OCI-LY3 (cell line): ENCODE measurements around the gene UMAD1.

Source experiments
- H2AFZ ChIP-seq: fragments of 200-600, 300-600 bp; shearing (Covaris generic); 2 replicates; pipeline ENCODE4 v1.6.0; 2014; ENCODE audit warnings: antibody characterized with exemption, low read depth, low read length
- H3K27ac ChIP-seq: fragments of 200-600, 300-600 bp; sonication (generic); 2 replicates; pipeline ENCODE4 v1.5.1; 2014; ENCODE audit warnings: mild to moderate bottlenecking, low read length, moderate library complexity, mixed read lengths
- H3K27me3 ChIP-seq: fragments of 200-600, 300-600 bp; sonication (generic); 2 replicates; pipeline ENCODE4 v1.6.1; 2014; ENCODE audit warnings: low read depth, low read length, mixed read lengths
- H3K36me3 ChIP-seq: fragments of 200-600, 300-600 bp; sonication (generic); replicated peaks from 2 replicates; pipeline ENCODE3; 2014; ENCODE audit warnings: low read depth, low read length, mixed read lengths
- H3K4me1 ChIP-seq: fragments of 300-600, 200-600 bp; sonication (generic); 2 replicates; pipeline ENCODE4 v1.6.1; 2014; ENCODE audit warnings: low read length, mixed read lengths
- H3K4me2 ChIP-seq: fragments of 200-600, 300-600 bp; sonication (generic); 2 replicates; pipeline ENCODE4 v1.6.1; 2014; ENCODE audit warnings: low read length, mixed read lengths
- H3K4me3 ChIP-seq: fragments of 300-600, 200-600 bp; sonication (generic); 2 replicates; pipeline ENCODE4 v1.5.1; 2014; ENCODE audit warnings: antibody characterized with exemption, mild to moderate bottlenecking, low read length, moderate library complexity
- H3K79me2 ChIP-seq: fragments of 300-600, 200-600 bp; shearing (Covaris generic); 2 replicates; pipeline ENCODE4 v1.6.1; 2014; ENCODE audit warnings: mild to moderate bottlenecking, low read length, mixed read lengths
- H3K9ac ChIP-seq: fragments of 300-600, 200-600 bp; shearing (Covaris generic); 2 replicates; pipeline ENCODE4 v1.6.0; 2014; ENCODE audit warnings: mild to moderate bottlenecking, low read length, moderate library complexity
- H3K9me3 ChIP-seq: fragments of 200-600, 300-600 bp; shearing (Covaris generic); 2 replicates; pipeline ENCODE4 v1.6.1; 2014; ENCODE audit warnings: low read length, mixed read lengths; ENCODE audit not compliant: insufficient read depth
- H4K20me1 ChIP-seq: fragments of 200-600, 300-600 bp; sonication (generic); 2 replicates; pipeline ENCODE4 v1.6.1; 2016; ENCODE audit warnings: low read length, mixed read lengths; ENCODE audit not compliant: insufficient read depth
- EZH2phosphoT487 ChIP-seq: fragments of 200-600 bp; shearing (Covaris generic); IDR thresholded peaks from 2 replicates; pipeline ENCODE4 v1.6.1; 2018; ENCODE audit warnings: antibody characterized with exemption, mixed run types, low read depth
- TF ChIP-seq, protein P1 (sequence below): fragments of 200-600, 300-600 bp; sonication (generic); IDR thresholded peaks from 2 replicates; pipeline ENCODE4 v1.5.1; 2014; ENCODE audit warnings: antibody characterized with exemption, low read length, low read depth

The UMAD1 gene

DNA sequence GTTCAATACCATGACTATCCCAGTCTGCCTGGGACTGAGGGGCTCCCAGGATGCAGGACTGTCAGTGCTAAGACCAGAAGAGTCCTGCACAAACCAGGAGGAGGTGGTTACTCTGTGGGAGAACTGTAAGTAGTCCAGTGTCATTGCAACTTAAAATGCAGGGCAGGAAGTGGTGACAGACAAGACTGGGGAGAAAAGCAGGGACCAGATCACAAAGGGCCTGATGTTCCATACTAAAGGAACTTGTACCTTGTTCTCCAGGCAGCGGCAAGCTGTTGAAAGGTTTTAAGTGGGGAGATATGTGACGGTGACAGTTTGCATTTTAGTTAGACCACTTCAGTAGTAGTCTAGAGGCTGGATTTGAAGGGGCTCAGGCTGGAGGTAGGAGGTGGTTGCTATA is 262.3 kb downstream of the UMAD1 start:
- no peak for TF ChIP-seq EZH2phosphoT487
- TF ChIP-seq, protein P1, sequence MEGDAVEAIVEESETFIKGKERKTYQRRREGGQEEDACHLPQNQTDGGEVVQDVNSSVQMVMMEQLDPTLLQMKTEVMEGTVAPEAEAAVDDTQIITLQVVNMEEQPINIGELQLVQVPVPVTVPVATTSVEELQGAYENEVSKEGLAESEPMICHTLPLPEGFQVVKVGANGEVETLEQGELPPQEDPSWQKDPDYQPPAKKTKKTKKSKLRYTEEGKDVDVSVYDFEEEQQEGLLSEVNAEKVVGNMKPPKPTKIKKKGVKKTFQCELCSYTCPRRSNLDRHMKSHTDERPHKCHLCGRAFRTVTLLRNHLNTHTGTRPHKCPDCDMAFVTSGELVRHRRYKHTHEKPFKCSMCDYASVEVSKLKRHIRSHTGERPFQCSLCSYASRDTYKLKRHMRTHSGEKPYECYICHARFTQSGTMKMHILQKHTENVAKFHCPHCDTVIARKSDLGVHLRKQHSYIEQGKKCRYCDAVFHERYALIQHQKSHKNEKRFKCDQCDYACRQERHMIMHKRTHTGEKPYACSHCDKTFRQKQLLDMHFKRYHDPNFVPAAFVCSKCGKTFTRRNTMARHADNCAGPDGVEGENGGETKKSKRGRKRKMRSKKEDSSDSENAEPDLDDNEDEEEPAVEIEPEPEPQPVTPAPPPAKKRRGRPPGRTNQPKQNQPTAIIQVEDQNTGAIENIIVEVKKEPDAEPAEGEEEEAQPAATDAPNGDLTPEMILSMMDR = no peak
- H3K9me3 ChIP-seq = no peaks in the 10 kb centered on the region
- no peaks in the 10 kb centered on the region for H4K20me1 ChIP-seq
- no peaks in the 10 kb centered on the region for H3K36me3 ChIP-seq
- H3K4me3 ChIP-seq = no peak overlapping the region
- no peak overlapping the region for H3K9ac ChIP-seq
- no peak overlapping the region for H3K4me2 ChIP-seq
- H3K27me3 ChIP-seq = no peaks in the 10 kb centered on the region
- H3K79me2 ChIP-seq = no peaks in the 10 kb centered on the region
- H3K27ac ChIP-seq = no peak overlapping the region
- no peaks in the 10 kb centered on the region for H3K4me1 ChIP-seq
- H2AFZ ChIP-seq = no peak overlapping the region

DNA sequence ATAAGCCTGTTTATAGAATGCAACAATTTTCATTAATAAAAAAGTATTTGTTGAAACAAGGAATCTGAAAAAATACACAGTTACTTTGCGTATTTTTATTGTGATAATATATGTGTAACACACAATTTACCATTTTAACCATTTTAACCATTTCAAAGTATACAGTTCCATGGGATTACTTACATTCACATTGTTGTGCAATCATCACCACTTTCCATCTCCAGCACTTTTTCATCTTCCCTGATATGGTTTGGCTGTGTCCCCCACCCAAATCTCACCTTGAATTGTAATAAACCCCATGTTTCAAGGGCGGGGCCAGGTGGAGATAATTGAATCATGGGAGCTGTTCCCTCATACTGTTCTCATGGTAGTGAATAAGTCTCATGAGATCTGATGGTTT is 266.8 kb downstream of the UMAD1 start:
- TF ChIP-seq, protein P1 = no peak
- Histone ChIP-seq H3K9ac (no peak overlapping the region), H4K20me1 (no peaks in the 10 kb centered on the region)

DNA sequence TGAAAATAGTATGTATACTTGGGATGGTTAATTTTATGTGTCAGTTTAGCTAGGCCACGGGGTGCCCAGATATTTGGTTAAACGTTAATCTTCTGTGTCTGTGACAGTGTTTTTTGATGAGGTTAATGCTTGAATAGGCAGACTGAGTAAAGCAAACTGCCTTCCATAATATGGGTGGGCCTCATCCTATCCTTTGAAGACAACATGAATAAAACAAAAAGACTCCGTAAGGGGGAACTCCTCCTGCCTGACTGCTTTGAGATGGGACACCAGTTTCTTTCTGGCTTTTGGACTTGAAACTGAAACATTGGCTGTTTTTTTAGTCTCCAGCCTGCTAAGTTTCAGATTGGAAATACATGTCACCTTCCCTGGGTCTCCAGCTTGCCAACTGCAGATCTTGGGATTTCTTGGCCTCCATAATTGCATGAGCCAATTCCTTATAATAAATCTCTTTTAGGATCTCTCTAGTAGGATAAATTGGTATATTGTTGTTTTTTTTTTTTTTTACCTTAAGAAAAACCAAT is 268.1 kb downstream of the UMAD1 start:
- Histone ChIP-seq H3K27ac (no peak overlapping the region), H4K20me1 (no peaks in the 10 kb centered on the region), H3K4me1 (no peaks in the 10 kb centered on the region), H2AFZ (no peak overlapping the region), H3K9ac (no peak overlapping the region), H3K79me2 (no peaks in the 10 kb centered on the region), H3K36me3 (no peaks in the 10 kb centered on the region), H3K4me2 (no peak overlapping the region), H3K9me3 (no peaks in the 10 kb centered on the region), H3K27me3 (no peaks in the 10 kb centered on the region), H3K4me3 (no peak overlapping the region)
- TF ChIP-seq, protein P1 = no peak
- TF ChIP-seq EZH2phosphoT487 = no peak

More for the DNA sequence above, 266.8 kb downstream of the UMAD1 start:
- Histone ChIP-seq H3K79me2 (no peaks in the 10 kb centered on the region), H2AFZ (no peak overlapping the region), H3K4me1 (no peaks in the 10 kb centered on the region), H3K9me3 (no peaks in the 10 kb centered on the region), H3K4me3 (no peak overlapping the region), H3K27me3 (no peaks in the 10 kb centered on the region), H3K4me2 (no peak overlapping the region), H3K27ac (no peak overlapping the region), H3K36me3 (no peaks in the 10 kb centered on the region)

DNA sequence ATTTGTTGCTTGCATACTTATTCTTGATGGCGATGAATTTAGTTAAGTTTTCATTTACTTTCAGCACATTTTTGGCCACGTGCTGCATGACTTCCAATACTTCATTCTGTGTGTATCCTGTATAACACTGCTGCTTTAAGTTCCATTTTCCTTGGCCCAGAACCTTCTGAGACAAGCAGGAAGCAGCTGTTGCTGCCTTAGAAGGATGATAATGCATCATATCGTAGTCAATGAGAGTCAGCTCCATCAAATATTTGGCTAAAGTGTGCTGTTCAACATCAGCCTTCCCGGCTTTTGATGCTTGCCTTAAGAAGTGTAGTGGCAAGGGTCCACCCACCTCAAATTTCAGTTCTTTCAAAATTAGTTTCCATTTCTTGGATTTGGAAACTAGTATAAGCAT is 268.8 kb downstream of the UMAD1 start:
- Histone ChIP-seq H3K4me2 (no peak overlapping the region), H3K9me3 (no peaks in the 10 kb centered on the region), H2AFZ (no peak overlapping the region), H3K79me2 (no peaks in the 10 kb centered on the region), H3K27me3 (no peaks in the 10 kb centered on the region), H3K4me1 (no peaks in the 10 kb centered on the region), H3K27ac (no peak overlapping the region), H4K20me1 (no peaks in the 10 kb centered on the region), H3K36me3 (no peaks in the 10 kb centered on the region), H3K4me3 (no peak overlapping the region), H3K9ac (no peak overlapping the region)
- TF ChIP-seq, protein P1 = no peak
- no peak for TF ChIP-seq EZH2phosphoT487
